HG03095 (cell line): ENCODE data around the gene OLAH.

Experiments used
- ATAC-seq: cut with Tn5 transposase; IDR thresholded peaks from one replicate; pipeline ENCODE4 v1.9.1; 2021; ENCODE audit warnings: moderate library complexity; ENCODE audit not compliant: unreplicated experiment

OLAH gene

DNA sequence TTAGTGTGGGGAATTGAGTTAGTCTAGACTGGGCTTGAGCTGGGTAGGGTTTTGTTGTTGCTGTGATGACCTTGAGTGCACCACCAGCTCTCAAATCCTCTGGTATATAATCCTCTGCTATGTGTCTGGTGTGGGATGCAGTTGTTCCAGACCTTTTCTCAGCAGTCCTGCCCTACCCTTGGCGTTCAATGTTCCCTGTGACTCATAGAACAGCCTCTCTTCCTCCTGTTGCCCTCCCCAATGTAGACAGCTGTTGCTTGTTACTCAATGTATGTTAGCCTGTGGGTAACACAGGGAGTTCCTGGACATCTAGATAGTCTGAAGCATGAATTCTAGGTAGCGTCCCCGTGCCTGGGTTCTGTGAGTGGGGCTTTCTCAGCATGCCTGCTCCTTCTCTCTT, 25.1 kb downstream of the OLAH start:
- ATAC-seq: no peak

- ATAC-seq: no peak
Observed at GRCh38 chr10:15069230-15069629, 25.5 kb downstream of the OLAH start.

DNA sequence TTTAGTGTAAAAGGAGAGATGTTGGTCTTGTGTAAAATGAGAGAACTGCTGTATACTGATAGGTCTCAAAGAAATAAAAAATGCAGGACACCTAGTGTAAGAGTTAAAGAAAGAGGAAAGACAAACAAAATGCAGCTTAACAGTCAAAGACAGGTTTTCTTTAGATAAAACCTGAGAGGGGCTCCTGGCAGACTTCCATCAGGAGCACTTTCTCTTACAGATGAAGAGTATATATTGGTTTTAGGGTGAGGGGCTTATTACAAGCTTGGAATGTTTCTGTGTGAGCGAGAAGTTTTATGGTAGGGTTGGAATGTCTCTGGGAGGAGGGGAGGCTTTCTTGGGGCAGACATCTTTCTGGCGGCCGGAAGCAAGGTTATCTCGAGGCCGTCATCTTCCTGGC, 28.6 kb downstream of the OLAH start:
- no peak for ATAC-seq

DNA sequence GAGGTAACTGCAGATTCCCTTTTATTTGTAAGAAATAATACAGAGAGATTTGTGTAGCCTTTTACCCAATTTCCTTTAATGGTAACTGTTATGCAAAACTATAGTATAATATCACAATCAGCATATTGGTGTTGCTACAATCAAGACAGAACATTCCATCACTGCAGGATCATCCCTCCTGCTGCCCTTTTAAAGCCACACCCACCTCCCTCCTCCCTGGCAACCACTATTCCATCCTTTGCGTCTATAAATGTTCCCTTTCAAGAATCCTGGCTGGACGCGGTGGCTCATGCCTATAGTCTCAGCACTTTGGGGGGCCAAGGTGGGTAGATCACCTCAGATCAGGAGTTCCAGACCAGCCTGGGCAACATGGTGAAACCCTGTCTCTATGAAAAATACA, 31.7 kb downstream of the OLAH start:
- ATAC-seq: no peak

DNA sequence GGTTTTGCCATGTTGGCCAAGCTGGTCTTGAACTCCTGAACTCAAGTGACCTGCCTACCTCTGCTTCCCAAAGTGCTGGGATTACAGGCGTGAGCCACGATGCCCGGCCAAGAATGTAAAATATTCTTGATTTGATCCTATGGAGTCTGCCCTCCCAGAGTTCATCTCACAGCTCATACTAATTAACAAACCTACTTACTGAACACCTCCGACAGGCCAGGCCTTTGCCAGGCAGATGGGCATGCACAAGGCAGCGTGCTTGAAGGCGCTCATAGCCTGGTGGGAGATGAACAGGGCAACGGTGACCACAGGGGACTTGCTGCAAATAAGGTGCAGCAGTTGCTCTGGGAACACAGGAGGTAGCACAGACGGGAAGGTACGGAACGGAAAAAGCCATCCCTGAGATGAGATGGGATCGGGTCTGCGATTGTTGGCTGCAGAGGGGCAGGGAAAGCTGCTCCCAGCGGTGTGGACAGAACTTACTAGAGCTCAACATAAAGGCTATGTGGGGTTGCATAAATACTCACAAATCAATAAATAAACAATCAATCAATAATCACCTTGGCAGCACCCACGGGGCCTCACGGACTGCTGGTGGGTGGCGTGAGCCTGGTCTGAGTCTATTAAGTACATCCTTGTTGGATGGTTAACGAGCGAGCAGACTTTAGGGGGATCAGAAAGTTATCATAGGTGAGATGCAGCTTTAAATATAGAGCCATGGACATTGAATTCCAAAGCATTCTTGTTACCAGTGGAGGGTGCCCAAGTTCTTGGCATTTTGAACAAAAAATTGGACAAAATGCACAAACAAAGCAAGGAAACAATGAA, 40.1 kb downstream of the OLAH start:
- no peak for ATAC-seq

GRCh38 chr10:15084502-15084922, 40.8 kb downstream of the OLAH start:
- ATAC-seq: no peak

GRCh38 chr10:15088428-15089261, 44.9 kb downstream of the OLAH start, which contains the start of gene ACBD7:
Gene ACBD7 (minus strand): TSS chr10:15088776. CDS start chr10:15088728, 48 bp downstream.
- peak; percentile 99 for ATAC-seq

DNA sequence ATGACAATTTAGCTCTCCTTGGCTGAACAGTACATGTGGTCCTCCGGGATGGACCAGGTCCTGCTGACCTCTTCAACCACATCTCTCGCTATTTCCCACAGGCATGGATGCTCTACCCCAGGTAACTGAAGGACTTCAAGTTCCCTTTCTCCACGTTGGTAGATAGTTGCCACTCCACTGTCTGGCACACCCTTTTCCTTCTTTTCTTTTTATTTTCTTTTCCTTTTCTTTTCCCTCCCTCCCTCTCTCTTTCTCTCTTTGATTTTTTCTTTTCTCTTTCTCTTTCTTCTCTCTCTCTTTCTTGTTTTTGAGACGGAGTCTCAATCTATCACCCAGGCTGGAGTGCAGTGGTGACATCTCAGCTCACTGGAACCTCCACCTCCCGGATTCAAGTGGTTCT, 47.7 kb downstream of the OLAH start:
- no peak for ATAC-seq

DNA sequence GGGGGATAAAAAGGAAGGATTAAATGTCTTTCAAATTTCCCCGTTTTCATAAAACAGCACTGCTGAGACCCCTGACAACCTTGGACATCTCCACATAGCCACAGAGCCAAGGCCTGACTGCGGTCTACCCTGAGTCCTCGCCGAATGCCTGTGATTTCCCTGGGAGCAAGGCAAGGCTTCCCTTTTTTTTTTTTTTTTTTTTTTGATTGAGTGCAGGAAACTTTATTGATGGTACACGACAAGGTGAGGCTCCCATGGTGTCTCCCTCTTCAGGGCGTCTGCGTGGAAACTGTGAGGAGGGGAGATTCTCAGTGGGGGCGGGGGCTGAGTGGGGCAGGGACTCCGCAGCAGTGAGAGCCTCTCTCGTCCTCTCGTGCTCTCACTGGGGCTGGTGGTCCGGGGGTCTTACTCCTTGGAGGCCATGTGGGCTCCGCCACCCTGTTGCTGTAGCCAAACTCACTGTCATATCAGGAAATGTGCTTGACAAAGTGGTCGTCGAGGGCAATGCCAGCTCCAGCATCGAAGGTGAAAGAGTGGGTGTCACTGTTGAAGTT, 49.2 kb downstream of the OLAH start:
- no peak for ATAC-seq

- ATAC-seq: peak; percentile 8
Observed at GRCh38 chr10:15096661-15097010, 52.9 kb downstream of the OLAH start.

GRCh38 chr10:15097011-15097812, 53.5 kb downstream of the OLAH start, which contains the start of gene RPP38:
Gene RPP38 (plus strand): TSS chr10:15097355. CDS start chr10:15103315, 5,960 bp downstream.
- peak; percentile 86 for ATAC-seq

- no peak for ATAC-seq
Observed at GRCh38 chr10:15099886-15100285, 56.1 kb downstream of the OLAH start.

- no peak for ATAC-seq
Observed at GRCh38 chr10:15103513-15103912, 59.8 kb downstream of the OLAH start.

DNA sequence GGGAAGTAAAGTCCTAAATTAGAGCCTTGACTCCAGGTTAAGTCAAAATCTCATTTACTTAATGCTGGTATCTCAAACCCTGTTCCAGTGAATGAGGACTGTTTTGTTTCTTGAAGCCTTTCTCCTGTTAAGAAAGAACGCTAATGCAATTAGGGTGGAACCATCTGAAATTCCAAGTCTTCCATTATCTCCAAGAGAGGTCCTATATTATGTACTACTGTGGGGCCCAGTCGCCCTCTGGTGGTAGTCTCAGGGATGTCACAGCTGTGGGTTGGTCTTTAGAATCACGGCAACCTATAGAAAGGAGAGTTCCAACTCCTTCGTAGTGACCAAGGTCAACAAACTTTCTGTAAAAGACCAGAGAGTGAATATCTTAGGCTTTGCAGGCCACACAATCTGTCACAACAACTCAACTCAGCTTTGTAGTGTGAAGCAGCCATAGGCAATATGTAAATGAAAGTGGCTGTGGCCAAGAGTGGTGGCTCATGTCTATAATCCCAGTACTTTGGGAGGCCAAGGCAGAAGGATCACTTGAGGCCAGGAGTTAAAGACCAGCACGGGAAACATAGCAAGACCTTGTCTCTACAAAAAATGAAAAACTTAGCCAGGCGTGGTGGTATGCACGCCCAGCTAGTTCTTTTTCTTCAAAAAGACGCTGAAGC, 62.7 kb downstream of the OLAH start:
- peak; percentile 92 for ATAC-seq

DNA sequence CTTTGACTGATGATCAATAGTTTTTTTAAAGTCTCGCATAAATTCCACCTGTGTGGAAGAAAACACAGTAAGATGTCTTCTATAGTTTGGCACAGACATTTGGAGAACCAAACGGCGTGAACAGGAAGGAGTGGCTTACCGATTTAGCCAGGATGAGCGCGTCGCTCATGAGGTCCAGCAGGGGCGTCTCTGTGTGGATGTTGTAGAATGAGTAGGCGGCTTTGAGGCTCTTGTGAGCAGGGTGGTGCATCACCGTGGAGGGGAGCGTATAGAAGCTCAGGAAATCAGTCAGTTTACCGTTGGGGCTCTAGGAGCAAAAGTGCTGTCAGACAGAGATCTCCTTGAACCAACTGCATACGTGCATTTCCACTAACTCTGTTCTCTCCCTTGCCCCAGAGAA, 68.9 kb downstream of the OLAH start:
- no peak for ATAC-seq

DNA sequence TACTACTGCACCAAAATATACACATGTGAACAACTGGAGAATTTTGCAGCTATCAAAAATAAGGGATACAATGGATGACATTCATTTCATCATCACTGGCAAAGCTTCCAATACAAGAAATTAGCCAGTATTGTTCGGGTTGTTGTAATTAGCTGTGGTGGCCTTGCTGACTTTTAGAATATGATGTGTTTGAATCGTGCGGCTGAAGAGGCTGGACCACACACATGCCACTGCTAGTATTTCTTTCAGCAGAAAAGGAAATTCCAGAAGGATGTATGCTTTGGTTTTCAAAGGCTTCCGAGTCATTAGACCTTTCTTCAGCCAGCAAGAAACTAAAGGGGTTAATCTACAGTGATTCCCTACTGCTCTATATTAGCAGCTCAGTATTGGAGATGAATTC, 70.0 kb downstream of the OLAH start:
- ATAC-seq: no peak

- ATAC-seq: no peak
Observed at GRCh38 chr10:15116225-15116624, 72.5 kb downstream of the OLAH start.

- ATAC-seq: no peak
Observed at GRCh38 chr10:15118615-15119014, 74.9 kb downstream of the OLAH start.

DNA sequence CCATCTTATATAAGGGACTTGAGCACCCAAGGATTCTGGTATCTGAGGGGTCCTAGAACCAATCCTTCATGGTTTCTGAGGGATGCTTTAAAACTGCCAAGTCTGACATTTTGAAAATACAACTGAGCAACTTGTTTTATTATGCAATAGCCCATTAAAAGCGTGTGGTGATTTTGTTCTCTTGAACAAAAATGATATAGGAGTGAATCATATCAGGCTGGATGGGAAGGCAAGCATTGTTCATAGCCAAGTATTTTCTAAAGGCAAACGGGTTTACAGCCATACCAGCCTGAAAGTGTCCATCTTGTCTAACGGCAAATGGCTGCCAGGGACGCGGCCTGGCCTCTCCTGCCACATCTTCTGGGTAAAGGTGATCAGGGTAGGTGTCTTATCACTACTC, 76.8 kb downstream of the OLAH start:
- ATAC-seq: no peak

DNA sequence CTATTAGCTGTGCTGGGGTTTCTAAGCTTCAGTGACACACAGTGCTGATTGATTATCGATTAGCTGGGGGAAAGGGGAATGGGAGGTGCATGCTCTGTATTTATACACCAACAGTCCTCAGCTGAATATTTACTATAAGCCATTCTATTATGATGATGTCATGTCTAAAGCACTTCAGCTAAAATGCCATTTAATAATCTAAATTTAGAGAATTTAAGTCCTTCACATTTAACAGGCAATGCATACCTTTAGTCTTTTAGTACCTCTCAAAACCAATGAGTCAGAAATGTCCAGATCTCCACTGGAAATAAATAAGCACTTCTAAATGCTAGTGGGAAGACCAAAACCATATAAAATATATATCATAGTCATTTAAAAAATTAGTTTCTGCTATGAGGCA, 78.0 kb downstream of the OLAH start:
- no peak for ATAC-seq
